ENCODE data around the gene RASSF8.

The RASSF8 gene

DNA sequence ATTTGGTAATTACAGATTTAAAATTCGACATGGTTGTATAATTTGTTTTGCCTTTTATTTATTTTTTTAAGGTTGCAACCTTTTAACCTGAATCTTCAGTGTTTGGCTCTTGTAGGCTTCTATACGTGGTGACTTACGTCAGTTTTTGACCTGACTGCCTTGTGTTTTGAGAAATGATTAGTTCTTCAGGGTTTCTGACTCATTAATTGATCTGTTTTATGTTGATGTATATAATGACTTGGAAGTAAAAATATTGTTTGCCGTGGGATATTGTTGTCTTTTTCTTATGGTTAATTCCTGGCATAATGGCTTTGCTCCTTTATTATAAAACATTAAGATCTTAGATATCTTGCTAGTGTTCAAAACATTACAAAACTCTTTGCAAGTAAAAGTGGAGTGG, 2.5 kb downstream of the RASSF8 start:
- no peak for DNase-seq (ENCODE audit: low spot score)

DNA sequence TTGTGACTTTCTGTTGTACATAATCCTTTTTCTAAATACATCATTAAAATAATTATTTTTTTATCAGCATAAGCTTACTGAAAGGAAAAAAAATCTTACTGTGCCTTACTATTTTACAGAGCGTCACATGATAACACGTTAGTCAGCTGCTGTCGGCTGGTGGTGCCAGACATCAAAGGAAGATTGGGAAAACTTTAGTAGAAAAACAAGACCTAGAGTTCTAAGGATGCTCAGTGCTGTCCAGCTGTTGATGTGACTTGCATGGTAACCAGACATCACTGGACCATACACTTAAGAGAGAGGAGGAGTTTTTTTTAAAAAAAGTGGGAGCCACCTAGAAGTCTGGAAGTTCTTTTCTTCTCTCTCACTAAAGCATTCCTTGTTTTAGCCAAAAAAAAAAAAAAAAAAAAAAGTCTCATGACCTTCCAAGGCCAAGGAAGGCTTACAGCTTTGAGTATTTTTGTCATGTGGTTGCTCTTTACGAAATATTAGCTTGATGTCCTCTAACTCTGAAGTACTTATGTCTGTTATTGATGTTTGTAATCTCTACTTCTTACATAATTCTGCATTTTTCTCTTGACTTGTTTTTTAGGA, 4.5 kb downstream of the RASSF8 start:
- no peak for DNase-seq (ENCODE audit: low spot score)

DNA sequence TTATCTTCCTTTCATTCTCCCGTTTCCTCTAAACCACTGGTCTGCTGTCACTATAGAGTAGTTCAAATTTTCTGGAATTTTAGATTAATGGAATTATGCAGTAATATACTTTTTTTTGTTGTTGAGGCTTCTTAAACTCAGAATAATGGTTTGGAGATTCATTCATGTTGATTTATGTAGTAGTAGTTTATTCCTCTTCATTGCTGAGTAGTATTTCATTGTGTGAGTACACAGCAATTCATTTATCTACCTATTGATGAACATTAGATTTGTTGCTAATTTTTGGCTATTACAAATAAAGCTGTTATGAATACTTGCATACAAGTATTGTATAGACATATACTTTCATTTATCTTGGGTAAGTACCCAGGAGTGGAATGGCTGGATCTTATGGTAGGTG, 7.2 kb downstream of the RASSF8 start:
- no peak for DNase-seq (ENCODE audit: low spot score)

DNA sequence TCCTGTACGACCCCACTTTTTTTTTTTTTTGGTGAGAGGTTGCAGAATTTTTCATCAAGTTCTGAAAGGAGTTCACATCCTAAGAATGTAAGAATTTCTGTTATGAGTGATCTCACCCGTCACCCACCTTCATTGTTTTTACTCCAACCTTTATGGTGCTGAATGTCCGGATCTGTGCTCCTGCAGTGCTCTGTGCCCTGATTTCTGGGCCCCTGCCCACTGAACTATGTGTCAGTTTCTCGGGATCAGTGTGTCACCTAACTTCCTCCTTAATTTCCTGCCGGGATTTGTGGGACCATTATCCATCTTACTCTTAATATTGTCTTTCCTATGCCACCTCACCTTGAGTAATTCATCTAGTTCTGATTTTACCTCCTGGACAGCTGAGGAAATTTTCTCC, 11.6 kb downstream of the RASSF8 start:
- DNase-seq (ENCODE audit: low spot score), result no peak

DNA sequence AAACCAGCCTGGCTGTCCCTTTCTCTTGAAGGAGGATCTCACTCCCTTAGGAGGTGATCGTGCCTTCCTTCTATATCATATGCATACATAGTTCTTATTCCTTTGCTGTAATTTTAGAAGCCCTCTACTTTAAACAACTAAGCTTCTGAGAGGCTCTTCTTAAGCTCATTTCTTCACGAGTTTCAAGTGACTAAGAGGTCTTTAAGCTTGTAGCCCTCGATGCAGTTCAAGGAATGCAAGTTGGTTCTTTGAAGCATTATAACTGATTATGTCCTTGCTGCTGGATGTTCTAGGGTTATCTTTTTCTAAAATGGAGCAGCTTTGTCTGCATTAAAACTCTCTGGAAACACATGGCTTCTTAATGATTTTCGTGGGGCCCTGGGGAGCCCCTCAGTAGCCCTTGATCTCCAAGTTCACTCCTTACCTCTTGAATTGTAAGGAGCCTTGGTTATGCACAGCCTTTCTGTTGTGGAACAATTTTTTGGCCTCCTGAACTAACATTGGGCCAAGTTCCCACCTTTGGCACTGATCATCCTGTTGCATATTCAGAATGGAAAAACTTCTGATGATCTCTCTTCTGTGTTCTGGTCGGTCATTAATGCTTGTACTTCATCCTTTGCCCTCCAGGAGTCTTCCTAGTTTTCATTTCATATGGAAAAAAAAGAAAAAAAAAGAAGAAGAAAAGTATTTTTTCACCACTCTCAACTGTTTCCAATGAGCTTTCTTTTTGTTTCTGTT, 12.6 kb downstream of the RASSF8 start:
- no peak for DNase-seq (ENCODE audit: low spot score)

- no peak for DNase-seq (ENCODE audit: low spot score)
Measured at GRCh38 chr12:25971654-25972041, 13.2 kb downstream of the RASSF8 start.

DNA sequence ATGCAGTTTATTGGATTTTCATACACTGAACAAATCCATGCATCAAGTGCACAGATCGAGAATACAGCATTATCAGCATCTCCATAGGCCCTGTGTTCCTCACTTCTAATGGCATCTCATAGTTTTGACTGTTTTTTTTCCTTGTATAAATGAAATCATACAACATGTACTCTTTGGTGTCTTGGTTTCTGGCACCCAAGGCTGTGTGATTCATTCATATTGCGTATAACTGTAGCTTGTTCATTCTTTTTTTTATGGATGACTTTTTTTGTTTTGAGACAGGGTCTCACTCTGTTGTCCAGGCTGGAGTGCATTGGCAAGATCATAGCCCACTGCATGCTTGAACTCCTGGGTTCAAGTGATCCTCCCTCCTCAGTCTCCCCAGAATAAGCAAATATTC, 14.3 kb downstream of the RASSF8 start:
- DNase-seq (ENCODE audit: low spot score), result no peak

- no peak for DNase-seq (ENCODE audit: low spot score)
Measured at GRCh38 chr12:25975179-25975578, 16.7 kb downstream of the RASSF8 start.

- no peak for DNase-seq (ENCODE audit: low spot score)
Measured at GRCh38 chr12:25975682-25976081, 17.2 kb downstream of the RASSF8 start.

GRCh38 chr12:25976289-25976688, 17.8 kb downstream of the RASSF8 start:
- DNase-seq (ENCODE audit: low spot score), result no peak

DNA sequence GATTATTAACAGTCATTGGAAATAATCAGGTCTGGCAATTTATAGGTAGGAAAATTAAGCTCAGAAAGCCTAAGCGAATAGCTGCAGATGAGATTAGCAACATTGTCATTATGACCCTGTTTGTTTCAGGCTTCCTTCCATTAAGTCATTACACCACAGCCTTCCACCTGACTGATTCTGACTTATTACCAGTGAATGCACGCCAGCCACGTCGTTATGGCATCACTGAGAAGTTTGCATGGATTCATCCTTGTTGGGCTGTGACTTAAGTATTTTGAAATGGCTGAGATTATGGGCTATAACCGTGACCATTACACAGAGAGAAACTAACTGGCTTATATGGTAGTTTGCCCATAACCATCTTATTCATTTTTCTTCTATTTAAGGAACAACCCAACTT, 18.6 kb downstream of the RASSF8 start:
- DNase-seq (ENCODE audit: low spot score), result peak; percentile 14

GRCh38 chr12:25979059-25979458, 20.6 kb downstream of the RASSF8 start:
- DNase-seq (ENCODE audit: low spot score), result no peak

GRCh38 chr12:25979563-25979962, 21.1 kb downstream of the RASSF8 start:
- DNase-seq (ENCODE audit: low spot score), result no peak

DNA sequence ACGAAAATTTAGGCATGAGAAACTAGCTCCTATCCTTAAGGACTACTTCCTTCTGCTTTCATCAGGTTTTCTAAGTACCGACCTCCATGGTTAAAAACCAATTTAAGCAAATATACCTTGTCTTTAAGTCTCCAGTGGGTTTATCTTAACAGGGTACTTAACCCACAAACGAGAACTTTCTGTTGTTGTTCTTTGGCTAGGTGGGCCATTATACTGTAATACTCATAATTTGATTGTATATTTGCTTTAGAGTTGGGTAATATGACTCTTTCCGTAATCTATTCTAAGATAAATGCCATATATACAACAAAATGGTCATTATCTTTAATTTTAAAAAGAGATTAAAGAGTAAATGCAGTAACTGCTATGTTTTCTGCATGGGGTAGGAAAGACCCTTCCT, 21.6 kb downstream of the RASSF8 start:
- no peak for DNase-seq (ENCODE audit: low spot score)

- DNase-seq (ENCODE audit: low spot score), result no peak
Measured at GRCh38 chr12:25981597-25981996, 23.1 kb downstream of the RASSF8 start.

- no peak for DNase-seq (ENCODE audit: low spot score)
Measured at GRCh38 chr12:25982416-25982815, 23.9 kb downstream of the RASSF8 start.

DNA sequence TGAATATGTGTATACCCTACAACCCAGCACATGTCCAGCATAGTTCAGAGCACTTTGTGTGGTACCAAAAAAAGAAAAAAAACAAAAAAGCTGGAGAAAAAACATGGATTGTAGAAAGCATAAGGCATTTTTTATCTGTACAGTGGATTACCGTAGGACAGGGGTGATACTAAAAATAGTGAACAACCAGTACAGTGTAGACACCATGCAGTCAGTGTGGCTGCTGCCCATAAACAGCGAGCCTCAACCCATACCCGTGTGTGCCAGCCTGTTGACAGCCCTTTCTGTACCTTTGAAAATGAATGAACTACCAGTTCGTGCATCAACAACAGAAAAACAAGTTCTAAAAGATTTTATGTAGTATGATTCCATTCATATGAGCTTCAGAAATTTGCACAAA, 25.1 kb downstream of the RASSF8 start:
- DNase-seq (ENCODE audit: low spot score), result no peak

GRCh38 chr12:25984759-25985158, 26.3 kb downstream of the RASSF8 start:
- no peak for DNase-seq (ENCODE audit: low spot score)

DNA sequence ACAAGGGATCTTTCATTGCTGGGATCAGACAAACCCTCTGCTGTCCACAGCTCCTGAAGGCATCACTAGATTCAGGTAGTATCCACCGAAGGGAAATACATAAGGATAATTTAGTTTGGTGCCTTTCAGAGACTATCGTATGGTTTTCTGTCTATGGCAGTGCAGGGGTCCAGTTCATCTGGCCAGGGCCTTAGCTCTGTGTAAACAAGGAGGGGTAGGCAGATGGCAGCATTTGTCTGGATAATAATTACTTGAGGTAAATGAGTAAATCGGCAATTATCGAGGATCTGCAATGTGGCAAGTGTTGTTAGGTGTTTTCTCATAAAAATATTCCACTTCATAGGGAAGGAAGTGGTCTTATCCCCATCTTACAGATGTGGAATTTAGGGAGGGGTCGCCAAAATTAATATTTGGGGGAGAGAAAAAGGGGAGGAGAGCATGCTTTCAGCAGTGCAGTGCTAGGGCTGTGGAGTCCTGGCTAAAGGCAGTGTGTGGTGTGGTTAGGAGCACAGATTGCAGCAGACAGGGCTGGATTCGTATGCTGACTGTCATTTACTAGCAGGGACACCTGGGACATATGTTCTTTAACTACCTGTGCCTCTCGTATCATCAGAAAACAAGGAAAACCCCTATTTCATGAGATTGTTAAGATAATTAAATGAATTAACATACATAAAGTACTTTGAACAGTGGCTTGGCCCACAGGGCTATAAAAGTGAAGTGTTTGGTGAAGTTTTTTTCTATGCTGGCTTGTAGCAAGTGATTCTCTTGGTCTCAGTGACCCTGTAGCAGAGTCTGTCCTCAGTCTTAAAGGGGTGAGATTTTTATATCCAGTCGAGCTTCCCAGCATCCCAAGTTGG, 27.1 kb downstream of the RASSF8 start:
- no peak for DNase-seq (ENCODE audit: low spot score)

DNA sequence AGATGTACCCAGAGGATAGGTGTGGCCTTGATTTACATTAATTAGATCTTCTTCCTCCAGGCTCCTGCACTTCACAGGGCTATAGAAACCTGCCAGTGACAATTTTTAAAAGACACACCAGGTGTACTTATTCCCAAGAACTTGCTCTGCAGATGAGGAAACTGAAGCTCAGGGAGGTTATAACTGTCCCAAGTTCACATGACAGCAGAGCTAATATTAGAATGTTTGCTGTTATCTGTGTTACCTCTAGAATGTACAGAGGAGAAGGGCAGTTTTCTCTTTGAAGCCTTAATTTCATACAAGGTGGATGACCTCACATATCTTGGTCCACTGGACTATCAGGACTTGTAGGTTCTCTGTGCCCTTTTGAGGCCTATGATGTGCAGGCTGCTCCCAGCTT, 27.7 kb downstream of the RASSF8 start:
- DNase-seq (ENCODE audit: low spot score), result no peak

DNA sequence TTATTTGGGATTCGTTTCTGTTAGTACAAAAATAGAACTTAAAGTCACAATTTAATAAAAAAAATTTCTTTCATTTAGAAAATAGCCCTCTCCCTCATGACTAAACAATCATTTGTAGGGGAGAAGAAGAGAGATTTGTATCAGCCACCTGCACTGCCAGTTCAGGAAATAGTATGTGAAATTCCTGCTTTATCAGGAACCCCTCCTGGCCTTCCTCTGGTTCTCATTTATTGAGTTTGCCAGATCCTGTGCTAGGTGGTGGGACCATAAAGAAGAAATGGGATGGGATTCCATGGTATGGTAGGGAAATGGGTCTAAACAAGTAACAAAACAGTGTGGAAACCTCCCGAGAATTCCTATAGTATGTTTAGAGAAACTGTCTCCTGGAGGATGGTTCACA, 30.0 kb downstream of the RASSF8 start:
- DNase-seq (ENCODE audit: low spot score), result no peak

- no peak for DNase-seq (ENCODE audit: low spot score)
Measured at GRCh38 chr12:25990495-25990894, 32.0 kb downstream of the RASSF8 start.

All from AG08396 (cell line).